Measurements from ENCODE around the gene PLK3.

DNA sequence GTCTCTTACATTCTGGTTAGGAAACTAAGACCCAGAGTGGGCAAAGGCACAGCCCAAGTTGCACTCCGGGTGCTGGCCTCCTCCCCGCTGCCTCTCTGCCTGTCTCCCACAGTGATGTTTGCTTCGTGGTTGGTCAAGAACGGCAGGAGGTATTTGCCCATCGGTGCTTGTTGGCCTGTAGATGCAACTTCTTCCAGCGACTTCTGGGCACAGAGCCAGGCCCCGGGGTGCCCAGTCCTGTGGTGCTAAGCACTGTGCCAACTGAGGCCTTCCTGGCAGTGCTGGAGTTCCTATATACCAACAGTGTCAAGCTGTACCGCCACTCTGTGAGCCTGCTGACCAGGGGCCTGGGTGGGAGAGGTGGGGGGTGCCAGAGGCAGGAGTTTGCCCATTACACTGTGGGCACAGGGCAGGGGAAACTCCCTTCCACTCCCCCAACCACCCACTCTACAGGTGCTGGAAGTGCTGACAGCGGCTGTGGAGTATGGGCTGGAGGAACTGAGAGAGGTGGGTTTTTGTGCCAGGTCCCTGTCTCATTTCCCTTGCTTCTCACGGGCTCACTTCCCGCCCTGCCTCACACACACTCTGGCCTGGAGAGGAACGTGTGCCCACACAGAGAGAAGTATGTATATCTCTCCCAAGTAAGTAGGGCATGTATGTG is 10.1 kb downstream of the PLK3 start:
- TF ChIP-seq EZH2phosphoT487 (IDR thresholded peaks at IDR 0.05; ENCODE audit: borderline replicate concordance, low read depth, low read length) = no peak
- TF ChIP-seq, protein P1, sequence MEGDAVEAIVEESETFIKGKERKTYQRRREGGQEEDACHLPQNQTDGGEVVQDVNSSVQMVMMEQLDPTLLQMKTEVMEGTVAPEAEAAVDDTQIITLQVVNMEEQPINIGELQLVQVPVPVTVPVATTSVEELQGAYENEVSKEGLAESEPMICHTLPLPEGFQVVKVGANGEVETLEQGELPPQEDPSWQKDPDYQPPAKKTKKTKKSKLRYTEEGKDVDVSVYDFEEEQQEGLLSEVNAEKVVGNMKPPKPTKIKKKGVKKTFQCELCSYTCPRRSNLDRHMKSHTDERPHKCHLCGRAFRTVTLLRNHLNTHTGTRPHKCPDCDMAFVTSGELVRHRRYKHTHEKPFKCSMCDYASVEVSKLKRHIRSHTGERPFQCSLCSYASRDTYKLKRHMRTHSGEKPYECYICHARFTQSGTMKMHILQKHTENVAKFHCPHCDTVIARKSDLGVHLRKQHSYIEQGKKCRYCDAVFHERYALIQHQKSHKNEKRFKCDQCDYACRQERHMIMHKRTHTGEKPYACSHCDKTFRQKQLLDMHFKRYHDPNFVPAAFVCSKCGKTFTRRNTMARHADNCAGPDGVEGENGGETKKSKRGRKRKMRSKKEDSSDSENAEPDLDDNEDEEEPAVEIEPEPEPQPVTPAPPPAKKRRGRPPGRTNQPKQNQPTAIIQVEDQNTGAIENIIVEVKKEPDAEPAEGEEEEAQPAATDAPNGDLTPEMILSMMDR (conservative IDR thresholded peaks at IDR 0.05; ENCODE audit: low read length) = no peak
